ENCODE data around the gene POLR3H. TPM values are rescaled to one million over a fixed set of nuclear protein-coding genes. Genes with fewer than 3 reads are reported as not detected.

Gene POLR3H
- total and polyA plus RNA-seq, 8 donors, result 2.6 to 21.7 (median 12.4) TPM

GRCh38 chr22:41532908-41533825 lies 11.1 kb downstream of the POLR3H start:
- peaks cover 36 to 84% (median 74%) of the 10 kb centered on the region in 4 donors for H3K36me3 ChIP-seq
- intact Hi-C loops (cut with DNase I; ENCODE audit: low total_unique reads), result no loop called here
- peaks cover 0 to 19% (median 4%) of the 10 kb centered on the region in 4 donors for H3K4me1 ChIP-seq
- TF ChIP-seq EP300 (IDR thresholded peaks at IDR 0.05) (no peak), POLR2A (IDR thresholded peaks at IDR 0.05) (no peak), POLR2AphosphoS5 (IDR thresholded peaks at IDR 0.05) (peak in 1 of 3 donors; percentile 67)
- TF ChIP-seq, protein P1, sequence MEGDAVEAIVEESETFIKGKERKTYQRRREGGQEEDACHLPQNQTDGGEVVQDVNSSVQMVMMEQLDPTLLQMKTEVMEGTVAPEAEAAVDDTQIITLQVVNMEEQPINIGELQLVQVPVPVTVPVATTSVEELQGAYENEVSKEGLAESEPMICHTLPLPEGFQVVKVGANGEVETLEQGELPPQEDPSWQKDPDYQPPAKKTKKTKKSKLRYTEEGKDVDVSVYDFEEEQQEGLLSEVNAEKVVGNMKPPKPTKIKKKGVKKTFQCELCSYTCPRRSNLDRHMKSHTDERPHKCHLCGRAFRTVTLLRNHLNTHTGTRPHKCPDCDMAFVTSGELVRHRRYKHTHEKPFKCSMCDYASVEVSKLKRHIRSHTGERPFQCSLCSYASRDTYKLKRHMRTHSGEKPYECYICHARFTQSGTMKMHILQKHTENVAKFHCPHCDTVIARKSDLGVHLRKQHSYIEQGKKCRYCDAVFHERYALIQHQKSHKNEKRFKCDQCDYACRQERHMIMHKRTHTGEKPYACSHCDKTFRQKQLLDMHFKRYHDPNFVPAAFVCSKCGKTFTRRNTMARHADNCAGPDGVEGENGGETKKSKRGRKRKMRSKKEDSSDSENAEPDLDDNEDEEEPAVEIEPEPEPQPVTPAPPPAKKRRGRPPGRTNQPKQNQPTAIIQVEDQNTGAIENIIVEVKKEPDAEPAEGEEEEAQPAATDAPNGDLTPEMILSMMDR (IDR thresholded peaks at IDR 0.05), result peak in 5 of 7 experiments; percentile 59 to 76 (median 71)
- 56 to 62% (median 60%) methylated on average over 18 to 19 of the region's 19 CpGs for WGBS, 5 donors
- H3K27ac ChIP-seq, result peak overlapping the region in 4 of 5 donors; percentile 14 to 64 (median 44)
- H3K9me3 ChIP-seq, result no peaks in the 10 kb centered on the region
- DNase-seq, result peak; percentile 82 to 88
- H3K27me3 ChIP-seq, result no peaks in the 10 kb centered on the region
- no peak overlapping the region for H3K4me3 ChIP-seq

DNA sequence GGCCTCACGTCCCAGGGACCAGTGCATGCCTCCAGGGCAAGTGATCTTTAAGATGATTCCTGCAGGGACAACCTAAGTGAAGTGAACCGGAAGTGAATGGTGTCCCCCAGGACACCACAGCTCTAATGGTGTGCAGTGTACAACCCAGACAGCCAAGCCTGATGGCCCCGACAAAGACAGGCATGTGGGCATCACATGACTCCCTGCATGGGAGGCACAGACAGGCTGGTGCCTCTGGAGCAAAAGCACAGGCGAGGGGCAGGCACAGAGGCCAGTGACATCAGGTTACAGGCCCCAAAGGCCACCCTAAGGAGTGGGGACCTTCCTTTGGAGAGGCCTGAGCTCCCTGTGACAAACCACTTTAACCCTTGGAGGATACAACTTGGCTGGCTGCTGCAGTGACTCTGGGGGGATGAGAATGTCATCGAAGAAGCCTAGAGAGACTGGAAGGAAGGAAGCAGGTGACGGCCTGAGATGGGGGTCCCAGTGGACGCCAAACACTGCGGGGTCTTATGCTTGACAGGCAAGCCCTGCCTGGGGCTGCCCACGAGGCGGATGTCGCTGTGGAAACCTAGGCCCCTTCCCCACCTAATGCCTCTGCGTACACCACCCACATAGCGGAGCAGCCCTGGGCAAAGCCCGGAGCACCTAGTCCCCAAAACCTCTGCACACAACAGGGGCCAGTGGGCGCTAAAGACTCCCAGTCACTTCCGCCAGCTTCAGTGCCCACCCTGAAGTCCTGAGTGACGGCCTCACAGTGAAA lies 12.4 kb downstream of the POLR3H start:
- Histone ChIP-seq H3K4me1 (peaks cover 0 to 18% (median 9%) of the 10 kb centered on the region in 4 donors), H3K27ac (peak overlapping the region in 2 of 5 donors; percentile 14 to 64), H3K36me3 (peaks cover 49 to 85% (median 80%) of the 10 kb centered on the region in 4 donors), H3K9me3 (no peaks in the 10 kb centered on the region), H3K4me3 (no peak overlapping the region), H3K27me3 (no peaks in the 10 kb centered on the region)
- DNase-seq, result no peak
- intact Hi-C loops (cut with DNase I; ENCODE audit: low total_unique reads), result no loop called here
- WGBS, 5 donors, result 88 to 94% (median 90%) methylated on average over 15 to 17 of the region's 17 CpGs
- TF ChIP-seq EP300 (IDR thresholded peaks at IDR 0.05), result no peak
- TF ChIP-seq, protein P1 (IDR thresholded peaks at IDR 0.05), result no peak
- TF ChIP-seq POLR2AphosphoS5 (IDR thresholded peaks at IDR 0.05), result no peak
- no peak for TF ChIP-seq POLR2A (IDR thresholded peaks at IDR 0.05)

DNA sequence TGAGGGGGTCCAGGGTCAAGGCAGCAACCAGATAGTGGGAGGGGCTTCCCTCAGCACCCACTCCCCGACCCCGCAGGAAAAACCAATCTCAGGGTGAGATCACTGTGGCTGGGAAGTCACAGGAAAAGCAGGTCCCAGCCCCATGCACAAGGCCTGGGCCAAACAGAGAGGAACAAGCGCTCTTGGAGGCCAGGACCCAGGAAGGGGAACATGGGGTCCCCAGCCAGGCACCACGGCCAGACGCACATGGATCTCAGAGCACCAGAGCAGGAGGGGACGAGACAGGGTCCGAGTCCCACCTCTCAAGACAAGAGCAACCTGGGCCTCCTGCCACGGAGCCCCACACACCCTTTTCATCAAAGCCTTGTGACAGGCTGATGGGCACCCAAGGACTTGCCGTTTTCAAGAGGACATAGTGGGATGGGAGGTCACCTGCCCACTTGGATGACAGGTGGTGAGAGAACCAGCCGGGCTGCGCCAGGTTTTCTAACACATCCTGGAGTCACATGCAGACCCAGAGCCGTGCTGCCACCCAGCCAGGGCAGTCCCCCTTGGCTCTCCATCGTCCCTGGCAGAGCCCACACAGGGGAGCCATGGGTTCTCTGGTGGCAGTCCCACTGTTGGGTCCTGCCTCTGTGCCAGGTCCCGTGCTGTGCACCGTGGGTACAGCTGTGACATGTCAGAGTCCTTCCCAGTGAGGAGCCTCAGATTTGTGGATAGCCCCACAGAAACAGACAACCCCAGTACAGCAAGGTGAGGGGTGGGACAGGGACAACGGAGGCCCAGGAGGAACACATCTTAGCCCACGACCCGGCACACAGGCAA lies 13.2 kb downstream of the POLR3H start:
- peak overlapping the region in 2 of 5 donors; percentile 14 to 64 for H3K27ac ChIP-seq
- peaks cover 56 to 90% (median 85%) of the 10 kb centered on the region in 4 donors for H3K36me3 ChIP-seq
- intact Hi-C loops (cut with DNase I; ENCODE audit: low total_unique reads), result no loop called here

More for the DNA sequence above, 13.2 kb downstream of the POLR3H start:
- Histone ChIP-seq H3K27me3 (no peaks in the 10 kb centered on the region), H3K4me3 (no peak overlapping the region), H3K4me1 (peaks cover 8 to 26% (median 17%) of the 10 kb centered on the region in 4 donors), H3K9me3 (no peaks in the 10 kb centered on the region)
- TF ChIP-seq POLR2AphosphoS5 (IDR thresholded peaks at IDR 0.05) (no peak), POLR2A (IDR thresholded peaks at IDR 0.05) (no peak), EP300 (IDR thresholded peaks at IDR 0.05) (no peak)
- TF ChIP-seq, protein P1 (IDR thresholded peaks at IDR 0.05), result no peak
- WGBS, 5 donors, result 80 to 87% (median 85%) methylated on average over 15 to 18 of the region's 18 CpGs
- DNase-seq, result no peak
